Raji (cell line): ENCODE measurements around the gene ATF7.

Source experiments
- POLR2A ChIP-seq: IDR thresholded peaks from 2 replicates; pipeline ENCODE4 v1.6.1; 2011; ENCODE audit warnings: low read depth, low read length, control low read depth; ENCODE audit not compliant: insufficient read depth

The ATF7 gene

GRCh38 chr12:53604581-53604980, 21.6 kb downstream of the ATF7 start:
- TF ChIP-seq POLR2A: no peak

DNA sequence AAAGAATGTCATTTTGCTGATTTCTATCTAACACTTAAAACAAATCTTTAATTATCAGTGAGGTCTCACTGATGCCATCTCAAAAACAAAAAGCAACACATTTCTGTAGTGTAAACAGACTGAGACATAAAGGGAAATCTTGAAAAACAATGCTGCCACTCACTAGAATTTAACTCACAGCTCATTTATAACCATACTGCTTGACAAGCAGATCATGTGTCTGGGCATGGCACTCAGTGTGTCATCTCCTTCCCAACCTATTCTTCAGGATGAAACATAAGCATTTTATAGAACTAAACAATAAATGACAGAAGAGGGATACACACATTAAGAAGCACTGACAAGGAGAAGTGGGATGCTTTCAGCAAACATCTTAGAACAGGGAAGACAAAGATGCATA, 22.4 kb downstream of the ATF7 start:
- TF ChIP-seq POLR2A: no peak

GRCh38 chr12:53603196-53603595, 23.0 kb downstream of the ATF7 start:
- TF ChIP-seq POLR2A: no peak

DNA sequence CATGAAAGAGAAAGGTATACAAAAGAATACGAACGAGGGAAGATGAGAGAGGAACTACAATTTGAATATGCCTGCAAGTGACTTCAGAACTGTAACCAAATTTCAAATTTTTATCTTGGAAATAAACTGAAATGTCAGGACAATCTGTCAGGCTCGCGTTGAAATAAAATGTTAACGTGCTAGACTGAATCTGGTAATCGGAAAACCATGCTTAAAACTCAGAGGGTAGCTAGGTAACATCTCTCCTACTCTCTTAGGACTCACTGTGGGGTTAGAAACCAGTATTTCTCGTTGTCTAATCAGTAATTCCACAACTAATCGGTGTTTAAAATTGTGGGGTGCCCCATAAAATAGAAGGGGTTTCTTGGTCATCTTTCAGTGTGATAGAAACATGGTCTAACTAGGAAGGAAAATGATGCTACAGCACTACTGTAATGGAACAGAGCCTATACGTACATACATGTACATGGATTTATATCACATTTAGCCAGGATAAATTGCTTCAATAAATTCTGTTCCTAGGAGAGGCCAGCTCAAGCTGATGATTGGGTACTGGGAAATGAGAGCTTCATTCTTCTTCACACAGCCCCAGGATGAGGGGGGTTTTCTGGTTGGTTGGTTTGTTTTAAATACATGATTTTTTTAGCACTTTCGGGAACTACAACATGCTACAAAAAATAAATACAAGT, 23.9 kb downstream of the ATF7 start:
- TF ChIP-seq POLR2A: no peak

- no peak for TF ChIP-seq POLR2A
These were observed 24.8 kb downstream of the ATF7 start for GRCh38 chr12:53601296-53601847.

DNA sequence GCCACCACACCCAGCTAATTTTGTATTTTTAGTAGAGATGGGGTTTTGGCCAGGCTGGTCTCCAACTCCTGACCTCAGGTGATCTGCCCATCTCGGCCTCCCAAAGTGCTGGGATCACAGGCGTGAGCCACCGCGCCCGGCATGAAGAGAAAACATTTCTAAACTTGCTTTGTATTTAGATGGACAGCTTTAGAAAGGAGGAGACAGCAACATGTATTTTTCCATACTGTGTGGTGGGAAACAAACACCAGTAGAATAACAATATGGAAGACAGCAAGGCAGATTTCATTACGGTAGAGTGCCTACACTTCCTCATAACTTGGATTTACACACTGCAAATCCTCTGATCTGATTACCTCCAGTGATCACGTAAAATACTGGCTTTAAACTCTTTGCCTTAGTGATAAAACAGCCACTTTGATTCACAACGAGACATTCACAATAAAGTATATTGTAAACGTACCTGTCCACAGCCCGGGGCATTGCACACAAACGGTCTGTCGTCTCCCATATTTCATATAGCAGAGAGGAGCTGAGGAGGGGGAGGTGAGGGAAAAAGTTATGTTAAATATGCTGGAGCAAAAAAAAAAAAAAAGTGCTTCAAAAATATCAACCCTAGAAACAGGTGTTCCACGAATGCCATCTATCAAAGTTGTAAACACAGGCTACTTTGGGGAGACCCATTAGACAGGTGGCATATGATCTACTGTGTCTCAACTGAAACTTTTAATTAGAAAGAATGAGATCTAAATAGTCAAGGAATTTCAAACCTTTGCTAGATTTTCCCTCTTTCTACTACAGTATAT, 25.5 kb downstream of the ATF7 start:
- TF ChIP-seq POLR2A: no peak

DNA sequence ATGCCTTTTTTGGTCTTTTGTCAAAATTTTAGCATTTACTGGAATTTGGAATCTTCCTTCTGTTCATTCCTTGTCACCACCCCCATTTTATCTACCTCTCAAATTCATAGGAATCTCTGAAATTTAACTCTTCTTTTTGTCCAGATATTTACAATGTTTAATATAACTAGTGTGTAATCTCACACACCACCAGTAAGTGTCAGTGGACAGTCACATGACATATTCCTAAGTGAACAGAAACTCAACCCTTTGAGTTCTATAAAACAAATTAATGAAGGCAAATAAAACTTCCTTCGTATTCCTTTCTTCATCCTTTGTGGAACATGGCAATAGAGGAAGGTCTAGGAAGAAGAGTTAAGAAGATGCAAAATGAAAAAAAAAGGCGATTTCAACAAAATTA, 26.6 kb downstream of the ATF7 start:
- no peak for TF ChIP-seq POLR2A

GRCh38 chr12:53596920-53597363, 29.2 kb downstream of the ATF7 start:
- no peak for TF ChIP-seq POLR2A

DNA sequence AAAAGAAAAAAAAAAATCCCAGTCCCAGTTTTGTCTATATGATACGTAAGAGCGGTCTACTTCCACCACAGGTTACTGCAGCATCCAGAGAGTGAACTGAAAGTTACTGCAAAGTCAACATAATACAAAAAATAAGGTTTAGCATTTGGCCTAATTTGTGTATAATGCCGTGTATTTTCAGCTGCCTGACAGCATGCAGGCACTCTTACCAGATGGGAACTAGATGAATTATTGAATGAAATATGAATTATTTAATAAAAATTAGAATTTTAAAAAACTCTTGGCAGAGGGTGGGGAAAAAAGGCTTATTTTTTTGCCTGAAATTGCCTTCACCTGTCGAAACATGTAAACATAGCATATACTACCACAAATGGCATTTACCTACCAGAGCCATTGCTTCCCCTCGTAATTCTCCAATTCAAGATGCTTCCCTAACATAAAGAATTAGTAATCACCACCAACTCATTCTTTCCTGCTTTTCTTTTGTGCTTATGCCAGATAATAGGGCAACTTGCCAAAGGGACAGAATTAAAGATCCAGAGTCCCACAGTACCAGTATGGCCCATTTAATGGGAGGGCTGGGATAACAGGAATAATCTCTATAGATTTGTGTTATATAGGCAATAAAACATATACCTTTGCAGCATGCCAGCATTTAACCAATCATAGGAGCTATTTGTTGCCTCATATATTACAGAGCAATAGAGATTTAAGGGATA, 31.1 kb downstream of the ATF7 start:
- TF ChIP-seq POLR2A: no peak

GRCh38 chr12:53593707-53594106, 32.5 kb downstream of the ATF7 start:
- TF ChIP-seq POLR2A: no peak

DNA sequence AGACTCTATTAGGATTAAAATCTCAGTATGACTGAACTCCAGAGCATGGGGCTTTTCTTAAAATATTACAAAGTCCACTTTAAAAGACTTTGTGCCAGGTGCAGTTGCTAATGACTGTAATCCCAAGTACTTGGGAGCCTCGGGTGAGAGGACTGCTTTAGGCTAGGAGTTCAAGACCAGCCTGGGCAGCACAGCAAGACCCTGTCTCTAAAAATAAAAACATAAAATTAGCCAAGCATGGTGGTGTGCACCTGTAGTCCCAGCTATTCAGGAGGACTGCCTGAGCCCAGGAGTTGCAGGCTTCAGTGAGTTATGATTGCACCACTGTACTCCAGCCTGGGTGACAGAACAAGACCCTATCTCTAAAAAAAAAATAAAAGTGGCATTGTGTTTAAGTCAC, 33.2 kb downstream of the ATF7 start:
- no peak for TF ChIP-seq POLR2A

- no peak for TF ChIP-seq POLR2A
These were observed 33.8 kb downstream of the ATF7 start for GRCh38 chr12:53592426-53592825.

- no peak for TF ChIP-seq POLR2A
These were observed 34.6 kb downstream of the ATF7 start for GRCh38 chr12:53591301-53592206.

GRCh38 chr12:53590652-53591051, 35.5 kb downstream of the ATF7 start:
- TF ChIP-seq POLR2A: no peak
